T follicular helper cell (primary cell): ENCODE measurements around the gene LRPPRC.

Experiments used
- DNase-seq: peaks from one replicate; pipeline ENCODE4 v3.0.0-alpha.2; 2020; ENCODE audit warnings: low read depth

Gene LRPPRC

DNA sequence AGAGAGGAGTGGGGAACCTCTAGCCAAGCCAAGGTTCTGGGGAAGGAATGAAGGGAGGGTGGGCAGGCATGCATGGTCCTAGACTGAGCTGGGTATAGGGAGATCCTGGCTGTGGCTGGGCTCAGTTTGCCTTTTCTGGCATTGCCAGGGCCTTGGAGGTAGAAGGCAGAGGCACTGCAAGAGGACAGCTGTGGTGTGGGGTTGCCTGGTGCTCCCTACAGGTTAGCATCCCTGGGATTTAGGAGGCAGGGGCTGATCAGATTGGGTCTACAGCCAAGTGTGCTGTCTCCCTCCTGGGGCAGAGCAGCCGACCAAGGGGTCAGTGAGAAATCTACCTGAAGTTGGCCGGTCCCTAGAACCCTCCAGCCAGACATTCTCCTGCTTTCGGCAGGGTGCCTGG, 141.1 kb downstream of the LRPPRC start:
- DNase-seq: no peak

DNA sequence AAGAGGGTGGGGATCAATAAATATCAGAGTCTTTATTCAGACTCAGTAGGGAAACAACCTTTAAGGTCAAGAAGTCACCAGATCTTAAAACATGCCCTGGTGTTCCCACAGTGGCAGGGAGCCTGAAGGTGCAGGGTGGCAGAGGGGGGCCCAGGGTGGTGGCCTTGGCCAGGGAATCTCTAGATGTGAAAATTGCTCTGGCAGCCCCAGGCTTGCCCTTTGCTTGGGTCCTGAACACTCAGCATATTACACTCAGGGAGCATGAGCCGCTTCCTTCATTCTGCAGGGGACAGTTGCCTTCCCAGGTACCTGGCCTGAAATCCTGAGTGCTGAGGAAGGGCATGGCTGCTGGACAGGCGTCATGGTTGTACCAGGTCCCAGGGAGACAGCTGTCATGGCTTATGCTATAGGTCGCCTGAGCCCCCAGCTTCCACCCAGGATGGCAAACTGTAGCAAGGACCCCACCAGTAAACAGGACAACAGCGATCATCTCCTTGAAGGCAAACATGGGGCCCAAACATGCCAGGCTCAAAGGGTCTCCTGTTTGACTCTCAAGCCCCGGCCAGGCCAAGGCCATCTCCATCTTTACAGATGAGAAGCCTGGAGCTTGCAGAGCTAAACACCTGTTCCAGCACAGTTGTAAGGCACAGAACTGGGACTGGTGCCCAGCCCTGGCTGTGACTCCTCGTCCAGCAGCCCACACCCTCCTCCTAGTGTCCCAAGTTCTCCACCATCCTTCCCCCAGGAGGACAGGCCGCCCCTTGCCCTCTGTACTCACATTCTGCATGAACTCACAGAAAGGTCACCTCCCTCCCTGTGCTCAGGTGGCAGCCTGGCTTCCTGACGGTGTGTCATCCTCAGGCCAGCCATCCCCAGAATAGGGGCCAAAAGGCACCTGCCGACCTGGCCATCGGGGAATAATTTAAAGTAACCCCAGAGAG, 142.4 kb downstream of the LRPPRC start:
- no peak for DNase-seq

DNA sequence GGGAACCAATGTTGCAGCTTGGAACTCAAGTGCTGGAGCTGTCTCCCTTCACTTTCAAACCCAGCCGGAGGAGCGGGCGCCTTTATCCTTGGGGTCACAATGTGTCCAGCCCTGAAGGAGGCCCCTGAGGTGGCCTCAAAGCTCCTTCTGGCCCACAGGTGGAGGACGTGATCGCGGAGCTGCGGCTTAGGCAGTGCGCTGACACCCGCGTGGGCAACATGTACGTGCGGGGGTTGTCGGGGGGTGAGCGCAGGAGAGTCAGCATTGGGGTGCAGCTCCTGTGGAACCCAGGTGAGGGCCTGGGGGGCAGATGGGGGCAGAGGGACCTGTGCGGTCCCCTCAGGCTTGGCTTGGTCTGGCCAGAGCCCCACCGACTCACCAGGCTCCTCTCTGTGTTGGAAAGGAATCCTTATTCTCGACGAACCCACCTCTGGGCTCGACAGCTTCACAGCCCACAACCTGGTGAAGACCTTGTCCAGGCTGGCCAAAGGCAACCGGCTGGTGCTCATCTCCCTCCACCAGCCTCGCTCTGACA, 143.5 kb downstream of the LRPPRC start:
- no peak for DNase-seq

DNA sequence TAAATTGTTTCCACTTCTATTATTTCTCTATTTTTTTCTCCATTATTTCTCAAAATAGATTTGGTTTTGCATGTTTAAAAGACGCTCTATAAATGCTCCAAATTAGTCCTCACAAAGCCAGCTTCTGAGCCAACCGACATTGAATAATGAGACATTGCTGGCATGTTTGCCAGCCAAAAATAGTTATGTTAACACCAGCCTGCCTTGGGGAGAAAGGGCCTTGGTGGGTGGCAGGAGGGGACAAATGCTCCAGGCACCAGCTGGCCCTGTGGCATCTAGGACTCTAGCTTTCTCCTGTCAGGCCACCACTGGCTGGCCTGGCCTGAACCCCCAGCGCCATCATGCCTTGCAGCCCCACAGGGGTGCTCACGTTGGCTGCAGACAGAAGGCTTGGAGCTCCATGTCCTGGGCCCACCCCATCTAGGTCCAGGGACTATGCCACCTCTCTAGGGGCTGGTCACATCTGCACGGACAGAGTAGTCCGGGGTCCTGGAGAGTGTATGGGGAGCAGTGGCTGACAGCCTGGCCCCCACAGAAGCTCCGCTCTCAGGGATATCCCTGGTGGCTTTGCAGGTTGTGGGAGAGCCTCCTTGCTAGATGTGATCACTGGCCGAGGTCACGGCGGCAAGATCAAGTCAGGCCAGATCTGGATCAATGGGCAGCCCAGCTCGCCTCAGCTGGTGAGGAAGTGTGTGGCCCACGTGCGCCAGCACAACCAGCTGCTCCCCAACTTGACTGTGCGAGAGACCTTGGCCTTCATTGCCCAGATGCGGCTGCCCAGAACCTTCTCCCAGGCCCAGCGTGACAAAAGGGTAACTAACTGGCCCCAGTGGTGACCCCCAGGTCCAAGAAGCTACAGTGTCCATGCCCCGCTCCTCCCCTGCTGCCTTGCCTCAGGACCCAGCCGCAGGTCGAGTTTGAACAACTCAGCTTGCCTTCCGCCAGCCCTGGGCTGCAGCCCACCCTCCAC, 144.5 kb downstream of the LRPPRC start:
- no peak for DNase-seq

DNA sequence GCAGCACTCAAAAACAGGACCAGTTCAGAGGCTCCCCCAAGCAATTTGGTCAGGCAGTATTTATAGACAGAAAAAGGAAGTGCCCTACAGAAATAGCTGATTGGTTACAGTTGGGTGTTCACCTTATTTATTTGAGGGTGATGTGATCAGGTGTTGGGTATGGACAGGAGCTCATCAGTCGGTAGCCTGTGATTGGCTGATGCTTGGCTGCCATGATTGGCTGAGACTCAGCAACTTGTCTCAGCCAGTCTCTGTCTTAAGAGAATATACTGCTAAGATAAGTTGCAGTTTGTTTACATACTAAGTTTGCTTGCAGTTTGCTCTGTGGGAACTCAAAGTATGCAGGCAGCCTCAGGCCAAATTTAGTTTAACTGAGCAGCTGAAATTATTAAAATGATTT, 147.6 kb downstream of the LRPPRC start:
- no peak for DNase-seq

DNA sequence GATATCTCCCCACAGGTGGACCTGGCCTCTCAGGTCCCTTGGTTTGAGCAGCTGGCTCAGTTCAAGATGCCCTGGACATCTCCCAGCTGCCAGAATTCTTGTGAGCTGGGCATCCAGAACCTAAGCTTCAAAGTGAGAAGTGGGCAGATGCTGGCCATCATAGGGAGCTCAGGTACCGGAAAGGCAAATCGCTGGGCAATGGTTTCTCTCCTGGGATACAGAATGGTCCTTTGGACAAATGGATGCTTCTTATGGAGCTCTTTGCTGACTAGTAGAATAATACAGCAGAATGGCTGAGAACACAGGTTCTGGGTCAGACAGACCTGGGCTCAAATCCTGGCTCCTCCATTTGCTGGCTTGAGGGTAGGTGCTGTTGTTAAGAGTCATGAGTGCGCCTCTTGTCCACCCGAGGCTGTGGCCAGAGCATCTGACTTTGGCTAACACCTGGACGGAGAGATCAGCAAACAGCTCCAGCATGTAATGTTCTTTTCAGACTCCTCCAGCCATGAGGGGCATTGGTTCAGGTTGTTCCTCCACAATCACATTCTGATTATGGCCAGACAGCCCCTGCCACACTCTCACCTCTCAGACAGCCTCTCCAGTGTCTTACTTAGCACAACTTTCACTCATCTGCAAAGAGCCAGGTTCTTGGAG, 149.5 kb downstream of the LRPPRC start:
- no peak for DNase-seq

DNA sequence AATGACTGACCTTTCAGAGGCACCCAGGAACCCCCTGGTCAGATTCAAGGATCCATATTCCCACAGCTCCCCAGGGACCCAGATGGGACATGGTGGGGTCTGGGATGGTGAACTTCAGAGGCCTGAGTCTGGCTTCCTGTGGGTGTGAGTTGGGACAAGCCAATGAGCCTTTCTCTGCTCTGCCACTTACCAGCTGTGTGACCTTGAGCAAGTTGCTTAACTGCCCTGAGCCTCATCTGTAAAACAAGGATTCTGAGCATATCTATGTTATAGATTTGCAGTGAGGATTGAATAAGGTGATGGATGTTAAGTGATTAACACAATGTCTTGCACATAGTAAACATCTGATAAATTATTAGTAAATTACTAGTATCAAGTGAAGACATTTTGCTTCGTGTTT, 150.6 kb downstream of the LRPPRC start:
- DNase-seq: no peak

DNA sequence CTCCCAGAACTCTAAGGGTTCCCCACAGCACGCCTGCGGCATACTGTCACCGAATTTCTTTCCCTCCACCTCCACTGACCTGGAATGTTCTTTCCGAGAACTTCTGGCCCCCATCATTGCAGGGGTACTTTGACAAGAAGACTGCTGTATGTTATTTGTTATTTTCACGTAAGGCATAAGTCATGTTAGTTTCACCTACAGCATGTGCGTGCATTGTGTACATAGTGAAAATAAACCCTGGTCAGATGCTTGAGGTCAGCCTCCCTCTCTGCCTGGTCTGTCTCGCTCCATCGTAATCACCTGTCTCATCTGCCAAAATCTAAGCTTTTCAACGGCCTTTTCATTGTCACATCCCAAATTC, 152.9 kb downstream of the LRPPRC start:
- no peak for DNase-seq

DNA sequence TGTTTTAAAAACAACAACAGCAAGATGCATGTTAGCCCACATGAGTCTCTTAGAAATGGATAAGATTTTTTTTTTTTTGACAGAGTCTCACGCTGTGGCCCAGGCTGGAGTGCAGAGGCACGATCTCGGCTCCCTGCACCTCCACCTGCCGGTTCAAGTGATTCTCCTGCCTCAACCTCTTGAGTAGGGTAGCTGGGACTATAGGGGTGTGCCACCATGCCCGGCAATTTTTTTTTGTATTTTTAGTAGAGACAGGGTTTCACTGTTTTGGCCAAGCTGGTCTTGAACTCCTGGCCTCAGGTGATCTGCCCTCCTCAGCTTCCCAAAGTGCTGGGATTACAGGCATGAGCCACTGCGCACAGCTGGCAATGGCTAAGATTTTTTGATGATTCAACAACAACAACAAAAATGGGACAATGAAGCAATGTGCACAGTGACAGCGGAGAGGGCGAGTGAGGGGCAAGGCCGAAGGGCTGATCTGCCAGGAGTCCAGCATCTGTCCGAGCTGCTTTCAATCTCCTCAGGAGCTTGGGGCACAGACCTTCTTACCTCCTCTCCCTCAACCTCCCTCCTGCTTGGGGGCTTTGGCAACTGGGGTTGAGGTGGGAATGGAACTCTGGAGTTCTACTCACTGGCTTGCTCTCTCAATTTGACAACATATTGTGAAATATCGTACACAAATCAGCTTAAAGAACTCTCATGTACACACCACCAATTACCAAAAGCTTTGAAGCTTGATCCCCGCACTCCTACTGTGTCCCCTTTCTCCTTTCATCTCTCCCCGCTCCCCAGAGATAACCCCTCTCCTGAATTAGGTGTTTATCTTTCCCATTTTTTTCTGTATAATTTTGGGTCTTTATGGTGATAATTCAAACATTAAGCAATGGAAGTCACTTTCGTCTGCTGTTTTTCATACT, 153.6 kb downstream of the LRPPRC start:
- DNase-seq: no peak

DNA sequence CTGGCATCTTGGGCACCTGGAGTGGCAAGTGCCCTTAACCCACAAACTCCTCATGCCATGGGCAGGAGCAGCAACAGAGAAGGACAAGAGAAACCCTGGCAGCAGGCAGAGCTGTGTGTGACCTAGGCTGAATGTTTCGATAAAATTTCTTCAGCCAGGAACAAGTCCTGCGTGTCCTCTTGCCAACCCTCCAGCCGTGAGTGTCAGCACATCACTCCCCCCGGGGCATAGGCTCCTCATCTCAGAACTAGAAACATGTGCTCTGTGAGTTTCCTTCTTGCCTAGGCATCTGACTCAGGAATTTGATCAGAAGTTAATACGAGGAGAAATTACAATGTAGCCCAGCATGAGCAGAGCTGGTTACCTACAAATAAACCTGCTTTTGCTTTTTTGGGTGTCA, 154.8 kb downstream of the LRPPRC start:
- no peak for DNase-seq

DNA sequence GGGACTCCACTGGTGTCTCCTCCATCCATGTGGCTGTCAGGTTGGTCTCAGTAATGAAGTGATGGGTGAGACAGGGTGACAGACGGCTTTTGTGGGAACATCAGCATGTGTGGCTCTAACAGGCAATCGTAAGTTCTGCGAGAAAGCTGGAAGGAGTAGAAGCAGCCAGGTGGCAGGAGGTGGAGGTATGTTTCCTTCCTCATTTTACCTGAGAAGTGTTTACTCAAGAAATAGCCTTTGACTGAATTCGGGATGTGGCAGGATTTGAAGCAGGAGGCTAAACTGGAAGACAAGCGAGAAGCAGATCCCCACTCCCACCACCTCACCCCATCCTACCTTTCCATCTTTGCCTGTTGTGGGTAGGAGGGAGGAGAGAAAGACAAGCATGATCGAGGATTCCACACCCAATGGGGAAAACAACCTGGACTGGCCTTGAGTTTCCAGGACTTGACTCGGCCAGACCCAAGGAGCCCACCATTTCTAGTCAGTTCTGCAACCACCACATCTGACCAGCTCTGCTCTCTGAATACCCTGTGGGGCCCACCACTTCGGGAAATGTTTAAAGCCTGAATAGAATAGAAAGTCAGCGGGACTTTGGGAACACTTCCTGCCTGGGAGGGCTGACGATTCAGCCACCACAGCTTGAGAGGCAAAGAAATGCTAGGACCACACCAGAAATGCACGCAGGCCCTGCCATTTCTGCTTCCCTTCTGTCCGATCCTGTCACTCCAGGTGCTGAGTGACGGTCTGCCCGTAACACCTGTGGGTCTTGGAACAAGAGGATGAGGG, 155.8 kb downstream of the LRPPRC start:
- no peak for DNase-seq

DNA sequence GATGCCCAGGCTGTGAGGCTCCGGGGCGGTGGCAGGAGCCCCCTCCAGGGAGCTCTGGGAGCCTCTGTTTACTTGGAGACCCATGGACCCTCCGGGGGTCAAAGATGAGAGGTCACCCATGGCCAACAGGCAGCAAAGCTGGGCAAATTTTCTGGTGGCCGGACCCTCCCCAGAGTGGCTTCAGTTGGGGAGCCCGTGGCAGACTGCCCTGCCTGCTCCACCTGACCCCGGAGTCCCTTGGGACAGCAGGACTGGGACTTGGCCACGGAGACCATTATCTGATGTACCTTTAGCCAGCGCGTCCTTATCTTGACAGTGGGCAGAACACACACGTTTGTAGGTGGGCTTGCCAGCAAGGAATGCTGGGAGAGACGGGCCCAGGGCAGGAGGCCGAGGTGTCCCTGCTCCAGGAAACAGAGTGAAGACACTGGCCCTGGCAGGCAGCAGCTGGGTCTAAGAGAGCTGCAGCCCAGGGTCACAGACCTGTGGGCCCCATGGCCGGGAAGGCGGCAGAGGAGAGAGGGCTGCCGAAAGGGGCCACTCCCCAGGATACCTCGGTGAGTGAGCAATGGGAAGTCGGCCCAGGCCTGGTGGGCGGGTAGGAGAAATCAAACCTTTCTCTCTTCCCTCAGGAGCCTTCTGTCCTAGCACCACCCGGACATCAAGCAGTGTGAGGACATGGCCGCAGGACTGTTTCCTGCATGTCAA, 157.1 kb downstream of the LRPPRC start, which contains the start of the genes ABCG5 and ABCG8:
Gene ABCG5 (minus strand): TSS at position 280 of the 708 bp plus-strand sequence. CDS start 160 bp downstream, at position 120.
Gene ABCG8 (plus strand): TSS at position 412 of the 708 bp plus-strand sequence. CDS start 83 bp downstream, at position 495.
- DNase-seq: no peak

DNA sequence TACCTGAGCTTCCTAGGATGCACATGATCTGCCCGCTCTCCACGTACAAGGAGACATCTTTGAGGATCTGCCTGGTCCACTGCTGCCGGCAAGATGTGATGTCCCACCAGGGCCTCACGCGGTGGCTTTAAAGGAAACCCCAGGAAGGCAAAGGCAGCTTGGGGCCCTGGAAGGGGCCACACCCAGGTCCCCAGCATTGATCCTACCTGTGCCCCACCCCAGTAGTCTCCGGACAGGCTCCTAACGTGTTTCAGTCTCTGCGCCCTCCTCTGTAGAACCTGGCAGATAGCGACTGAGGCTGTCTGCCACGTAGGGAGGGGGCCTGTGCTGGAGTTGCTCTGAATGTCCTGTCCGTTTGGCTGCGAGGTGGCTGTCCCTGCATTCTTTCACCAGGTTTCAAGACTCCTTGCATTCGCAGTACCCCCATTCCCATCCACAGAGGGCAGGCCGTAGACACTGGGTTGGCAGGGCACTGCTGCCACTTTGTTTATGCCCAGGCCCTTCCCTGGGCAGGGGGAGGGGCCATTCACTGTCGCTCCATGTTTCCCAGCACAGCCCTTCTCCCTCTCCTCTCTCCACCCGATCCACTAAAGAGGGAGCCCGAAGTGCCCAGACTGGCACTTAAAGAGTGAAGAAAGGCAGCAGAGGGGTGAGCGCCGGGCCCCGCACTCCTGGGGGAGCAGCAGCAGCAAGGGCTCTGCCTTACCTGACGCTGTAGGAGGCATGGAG, 157.8 kb downstream of the LRPPRC start:
- DNase-seq: no peak

DNA sequence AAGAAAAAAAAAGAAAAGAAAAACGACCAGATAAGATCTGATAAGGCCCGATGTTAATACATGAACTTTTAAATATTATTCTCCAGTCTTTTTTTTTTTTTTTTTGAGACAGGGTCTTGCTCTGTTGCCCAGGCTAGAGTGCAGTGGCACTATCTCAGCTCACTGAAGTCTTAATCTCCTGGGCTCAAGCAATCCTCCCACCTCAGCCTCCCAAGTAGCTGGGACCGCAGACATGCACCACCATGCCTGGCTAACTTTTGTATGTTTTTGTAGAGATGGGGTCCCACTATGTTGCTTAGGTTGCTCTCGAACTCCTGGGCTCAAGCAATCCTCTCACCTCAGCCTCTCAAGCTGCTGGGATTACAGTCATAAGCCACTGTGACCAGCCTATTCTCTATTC, 158.8 kb downstream of the LRPPRC start:
- DNase-seq: no peak
